AG04450 (cell line): ENCODE data around the gene TAF12. TPM values are rescaled to one million over a fixed set of nuclear protein-coding genes. Genes with fewer than 3 reads are reported as not detected.

Source experiments
- CTCF ChIA-PET: fragments of 300-600, 350-600 bp; formaldehyde crosslinking; extraction: SDS; loops from one replicate; lab custom pipeline; 2022; ENCODE audit warnings: antibody characterized with exemption, inconsistent platforms; lab: Charles Lee
- POLR2A ChIA-PET: fragments of 350-600 bp; formaldehyde crosslinking; extraction: SDS; loops from one replicate; lab custom pipeline; 2021; ENCODE audit warnings: antibody characterized with exemption, inconsistent platforms; lab: Yijun Ruan, JAX
- DNase-seq: peaks from one replicate; pipeline ENCODE4 v3.0.0-alpha.2; 2011; ENCODE audit warnings: low read depth, low spot score
- H3K27ac ChIP-seq: one replicate; pipeline ENCODE4 v1.5.1; 2012; ENCODE audit warnings: low read depth, low read length, control low read depth
- H3K27me3 ChIP-seq: one replicate; pipeline ENCODE4 v1.6.0; 2012; ENCODE audit warnings: low read length; ENCODE audit not compliant: control insufficient read depth, insufficient read depth
- H3K4me3 ChIP-seq: 2 replicates; pipeline ENCODE4 v1.5.1; 2011; ENCODE audit warnings: mild to moderate bottlenecking, low read depth, low read length, control low read depth
- H3K9me3 ChIP-seq: 2 replicates; pipeline ENCODE4 v1.5.1; 2012; ENCODE audit warnings: low read length; ENCODE audit not compliant: control insufficient read depth, insufficient read depth
- polyA plus RNA-seq: library from polyadenylated mRNA; depleted of rRNA; stranded (reverse); fragments of >200 nt; gene quantifications from 2 replicates; pipeline ENCODE4 v1.2.3, GENCODE V29; 2011
- TF ChIP-seq, protein P1 (sequence below): IDR thresholded peaks from 2 replicates; pipeline ENCODE4 v1.5.1; 2011; ENCODE audit warnings: low read depth, low read length, control low read depth, inconsistent platforms

TAF12 gene
- polyA plus RNA-seq, 1 experiment = 54.2 TPM

DNA sequence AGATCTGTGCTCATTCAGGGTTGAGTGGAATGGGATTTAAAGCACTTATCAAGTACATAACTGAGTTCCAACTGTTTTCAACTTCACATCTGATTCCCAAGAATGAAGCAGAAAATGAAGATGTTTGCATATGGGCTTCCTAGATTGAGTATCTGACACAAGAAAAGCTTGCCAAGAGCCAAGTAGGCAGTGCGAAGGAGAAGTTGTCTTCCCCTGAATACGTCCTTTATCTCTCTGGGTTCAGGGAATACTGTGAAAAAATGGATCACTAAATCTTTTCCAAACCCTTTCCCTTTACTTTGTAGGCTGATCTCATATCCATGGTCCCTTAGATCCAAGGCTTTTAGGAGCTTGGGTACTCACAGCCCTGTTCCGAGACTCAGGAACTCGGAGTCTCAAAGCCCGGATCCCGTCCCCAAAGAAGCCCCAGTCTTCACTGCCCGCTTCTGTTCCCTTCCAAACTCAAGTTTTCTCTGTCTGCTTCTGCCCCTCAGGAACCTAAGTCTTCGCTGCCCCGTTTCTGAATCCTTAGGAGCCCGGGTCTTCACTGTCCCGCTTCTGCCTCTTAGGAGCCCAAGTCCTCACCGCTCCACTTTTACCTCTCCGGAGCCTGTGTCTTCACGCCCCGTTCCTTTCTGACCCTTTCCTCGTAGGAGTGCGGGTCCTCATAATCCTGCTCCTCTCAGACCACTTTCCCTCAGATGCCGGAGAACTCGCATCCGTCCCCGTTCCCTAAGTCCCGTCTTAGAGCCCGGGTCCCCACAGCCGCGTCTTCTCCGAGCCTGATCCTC, 616 bp downstream of the TAF12 start:
- ChIA-PET POLR2A (interaction anchor here (0.9 to 3.3 kb wide), 5 partner anchors 25 to 540 kb away, joined by 4 to 41 read pairs (median 4); partner anchors contain the start of genes GMEB1, SRSF4 and YTHDF2), CTCF (interaction anchor here (0.6 to 3.9 kb wide), 3 partner anchors 74 to 540 kb away, joined by 3 to 25 read pairs (median 8); partner anchors contain the start of gene SRSF4)
- DNase-seq = no peak
- TF ChIP-seq, protein P1, sequence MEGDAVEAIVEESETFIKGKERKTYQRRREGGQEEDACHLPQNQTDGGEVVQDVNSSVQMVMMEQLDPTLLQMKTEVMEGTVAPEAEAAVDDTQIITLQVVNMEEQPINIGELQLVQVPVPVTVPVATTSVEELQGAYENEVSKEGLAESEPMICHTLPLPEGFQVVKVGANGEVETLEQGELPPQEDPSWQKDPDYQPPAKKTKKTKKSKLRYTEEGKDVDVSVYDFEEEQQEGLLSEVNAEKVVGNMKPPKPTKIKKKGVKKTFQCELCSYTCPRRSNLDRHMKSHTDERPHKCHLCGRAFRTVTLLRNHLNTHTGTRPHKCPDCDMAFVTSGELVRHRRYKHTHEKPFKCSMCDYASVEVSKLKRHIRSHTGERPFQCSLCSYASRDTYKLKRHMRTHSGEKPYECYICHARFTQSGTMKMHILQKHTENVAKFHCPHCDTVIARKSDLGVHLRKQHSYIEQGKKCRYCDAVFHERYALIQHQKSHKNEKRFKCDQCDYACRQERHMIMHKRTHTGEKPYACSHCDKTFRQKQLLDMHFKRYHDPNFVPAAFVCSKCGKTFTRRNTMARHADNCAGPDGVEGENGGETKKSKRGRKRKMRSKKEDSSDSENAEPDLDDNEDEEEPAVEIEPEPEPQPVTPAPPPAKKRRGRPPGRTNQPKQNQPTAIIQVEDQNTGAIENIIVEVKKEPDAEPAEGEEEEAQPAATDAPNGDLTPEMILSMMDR = no peak
- Histone ChIP-seq H3K4me3 (peak overlapping the region; percentile 98), H3K9me3 (no peaks in the 10 kb centered on the region; the same call in 1 of the 2 replicates), H3K27me3 (no peaks in the 10 kb centered on the region), H3K27ac (peak overlapping the region; percentile 78)

DNA sequence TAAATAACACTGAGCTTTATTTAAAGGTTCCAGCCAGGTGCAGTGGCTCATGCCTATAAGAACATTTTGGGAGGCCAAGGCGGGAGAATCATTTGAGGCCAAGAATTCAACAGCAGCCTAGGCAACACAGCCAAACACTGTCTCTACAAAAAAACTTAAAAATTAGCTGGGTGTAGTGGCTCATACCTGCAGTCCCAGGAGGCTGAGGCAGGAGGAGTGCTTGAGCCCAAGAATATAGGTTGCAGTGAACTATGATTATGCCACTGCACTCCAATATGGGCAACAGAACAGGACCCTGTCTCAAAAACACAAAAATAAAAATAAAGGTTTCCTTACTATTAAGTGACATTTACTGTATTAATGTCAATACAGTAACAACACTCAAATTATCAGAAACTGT, 2.1 kb downstream of the TAF12 start:
- TF ChIP-seq, protein P1 = peak; percentile 38
- POLR2A ChIA-PET = interaction anchor here (0.6 to 0.7 kb wide), 2 partner anchors 8 to 57 kb away, joined by 4 to 6 read pairs; partner anchors contain the start of gene RNU11
- no peak for DNase-seq

DNA sequence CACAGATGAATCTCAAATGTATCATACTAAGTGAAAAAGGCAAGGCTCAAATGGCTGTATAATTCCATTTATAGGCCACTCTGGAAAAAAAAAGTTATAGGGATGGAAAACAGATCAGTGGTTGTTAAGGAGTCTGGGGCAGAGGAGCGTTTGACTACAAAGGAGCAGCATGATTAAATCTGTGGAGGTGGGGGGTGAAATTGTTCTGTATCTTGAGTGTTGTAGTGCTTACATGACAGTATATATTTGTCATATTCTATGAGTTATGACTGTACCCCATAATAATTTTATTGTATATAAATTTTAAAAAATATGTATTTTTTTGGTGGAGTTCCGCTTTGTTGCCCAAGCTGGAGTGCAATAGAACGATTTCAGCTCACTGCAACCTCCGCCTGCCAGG, 10.3 kb downstream of the TAF12 start:
- Histone ChIP-seq H3K27ac (no peak overlapping the region), H3K9me3 (no peaks in the 10 kb centered on the region), H3K27me3 (no peaks in the 10 kb centered on the region), H3K4me3 (no peak overlapping the region)
- ChIA-PET POLR2A (no interaction called here), CTCF (no interaction called here)
- no peak for DNase-seq
- TF ChIP-seq, protein P1 = no peak

More for the DNA sequence above, 2.1 kb downstream of the TAF12 start:
- H3K4me3 ChIP-seq = no peak overlapping the region
- CTCF ChIA-PET = interaction anchor here (1.5 kb wide), 1 partner anchor 236 kb away, joined by 9 read pairs; no protein-coding TSS in a partner anchor
- H3K27ac ChIP-seq = no peak overlapping the region
- no peaks in the 10 kb centered on the region; the same call in 1 of the 2 replicates for H3K9me3 ChIP-seq
- H3K27me3 ChIP-seq = no peaks in the 10 kb centered on the region

DNA sequence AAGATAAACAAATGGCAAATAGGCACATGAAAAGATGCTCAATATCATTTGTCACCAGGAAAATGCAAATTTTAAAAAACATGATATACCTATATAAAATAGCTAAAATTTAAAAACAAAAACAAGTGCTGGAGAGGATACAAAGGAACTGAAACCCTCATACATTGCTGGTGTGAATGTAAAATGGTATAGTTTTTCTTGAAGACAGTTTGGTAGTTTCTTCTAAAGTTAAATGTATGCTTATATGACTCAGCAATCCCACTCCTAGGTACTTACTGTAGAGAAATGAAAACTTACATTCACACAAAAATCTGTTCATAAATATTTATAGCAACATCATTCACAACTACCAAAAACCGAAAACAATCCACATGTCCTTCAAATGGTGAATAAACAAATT, 11.2 kb downstream of the TAF12 start:
- no peak for DNase-seq
- CTCF ChIA-PET = interaction anchor here (0.6 kb wide), 1 partner anchor 152 kb away, joined by 4 read pairs; no protein-coding TSS in a partner anchor
- TF ChIP-seq, protein P1 = no peak
- no peaks in the 10 kb centered on the region for H3K27me3 ChIP-seq
- no peaks in the 10 kb centered on the region for H3K9me3 ChIP-seq
- H3K4me3 ChIP-seq = no peak overlapping the region
- POLR2A ChIA-PET = no interaction called here
- H3K27ac ChIP-seq = no peak overlapping the region

DNA sequence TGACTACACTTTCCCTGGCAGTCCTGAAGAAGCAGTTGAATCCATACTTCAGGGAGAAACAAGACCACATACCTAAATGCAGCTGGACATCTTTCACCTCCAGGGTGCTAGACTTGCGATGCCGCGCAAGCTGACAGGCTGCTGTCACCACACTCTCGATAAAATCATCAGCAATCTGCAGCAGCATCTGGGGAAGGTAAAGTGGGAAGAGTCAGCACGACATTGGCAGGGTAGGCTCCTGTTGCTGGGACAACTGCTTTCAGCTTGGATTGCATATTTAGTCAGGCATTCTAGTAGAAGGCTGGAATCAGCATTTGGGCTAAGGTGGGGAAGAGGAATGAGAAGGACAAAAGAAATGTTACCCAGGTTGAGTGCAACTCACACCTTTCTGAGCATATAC, 29.7 kb downstream of the TAF12 start:
- H3K9me3 ChIP-seq = no peaks in the 10 kb centered on the region
- TF ChIP-seq, protein P1 = no peak
- H3K27me3 ChIP-seq = no peaks in the 10 kb centered on the region
- DNase-seq = no peak
- CTCF ChIA-PET = no interaction called here
- H3K4me3 ChIP-seq = no peak overlapping the region
- POLR2A ChIA-PET = no interaction called here
- H3K27ac ChIP-seq = no peak overlapping the region
